GM12878 (cell line): ENCODE measurements around the gene TMEM91.

Experiments used
- ATF3 ChIP-seq: IDR thresholded peaks from 2 replicates; pipeline ENCODE4 v1.6.1; 2011; ENCODE audit warnings: low read depth, mild to moderate bottlenecking, low read length, moderate library complexity, borderline replicate concordance; ENCODE audit errors: extremely low read depth
- BRCA1 ChIP-seq: IDR thresholded peaks from 2 replicates; pipeline ENCODE4 v1.6.1; 2011; ENCODE audit warnings: low read depth, low read length, improper control_type of control experiment
- EZH2 ChIP-seq: IDR thresholded peaks from 2 replicates; pipeline ENCODE4 v1.6.1; 2012; ENCODE audit warnings: low read depth, mild to moderate bottlenecking, control low read depth, inconsistent platforms, low read length, borderline replicate concordance; ENCODE audit not compliant: control insufficient read depth
- JUNB ChIP-seq: IDR thresholded peaks from 2 replicates; pipeline ENCODE4 v1.6.1; 2016; ENCODE audit warnings: antibody characterized with exemption, mild to moderate bottlenecking
- NFYA ChIP-seq: IDR thresholded peaks from 2 replicates; pipeline ENCODE4 v1.6.1; 2011; ENCODE audit warnings: low read depth, mild to moderate bottlenecking, low read length, improper control_type of control experiment, borderline replicate concordance
- POLR2A ChIP-seq: IDR thresholded peaks from 2 replicates; pipeline ENCODE4 v1.6.1; 2011; ENCODE audit warnings: low read depth, mild to moderate bottlenecking, low read length
- REST ChIP-seq: IDR thresholded peaks from 2 replicates; pipeline ENCODE4 v1.6.1; 2012; ENCODE audit warnings: mild to moderate bottlenecking, low read depth, low read length
- SIN3A ChIP-seq: IDR thresholded peaks from 2 replicates; pipeline ENCODE4 v1.6.1; 2012; ENCODE audit warnings: low read depth, low read length, improper control_type of control experiment
- TAF1 ChIP-seq: IDR thresholded peaks from 2 replicates; pipeline ENCODE4 v1.6.1; 2011; ENCODE audit warnings: mild to moderate bottlenecking, low read depth, low read length, borderline replicate concordance
- TCF3 ChIP-seq: IDR thresholded peaks from 2 replicates; pipeline ENCODE4 v1.6.1; 2012; ENCODE audit warnings: low read depth, mild to moderate bottlenecking, low read length, borderline replicate concordance; ENCODE audit not compliant: insufficient read depth
- ZBED1 ChIP-seq: IDR thresholded peaks from 2 replicates; pipeline ENCODE4 v1.6.1; 2016; ENCODE audit warnings: borderline replicate concordance
- TF ChIP-seq, protein P1 (sequence below), 3 experiments: IDR thresholded peaks in 2 of 3; conservative IDR thresholded peaks in 1 of 3; 2 replicates each; pipeline ENCODE4 v1.5.1; 2011; ENCODE audit warnings: low read depth in 3 of 3, low read length in 3 of 3, mild to moderate bottlenecking in 3 of 3, control low read depth in 2 of 3, moderate library complexity in 2 of 3, inconsistent platforms in 1 of 3, mixed read lengths in 1 of 3; ENCODE audit not compliant: control insufficient read depth in 2 of 3, insufficient read depth in 1 of 3; ENCODE audit errors: extremely low read depth in 1 of 3

- TF ChIP-seq POLR2A (no peak), TAF1 (no peak), JUNB (no peak), EZH2 (no peak), ATF3 (no peak), ZBED1 (no peak), NFYA (no peak), BRCA1 (no peak), TCF3 (no peak), REST (no peak), SIN3A (no peak)
- TF ChIP-seq, protein P1, sequence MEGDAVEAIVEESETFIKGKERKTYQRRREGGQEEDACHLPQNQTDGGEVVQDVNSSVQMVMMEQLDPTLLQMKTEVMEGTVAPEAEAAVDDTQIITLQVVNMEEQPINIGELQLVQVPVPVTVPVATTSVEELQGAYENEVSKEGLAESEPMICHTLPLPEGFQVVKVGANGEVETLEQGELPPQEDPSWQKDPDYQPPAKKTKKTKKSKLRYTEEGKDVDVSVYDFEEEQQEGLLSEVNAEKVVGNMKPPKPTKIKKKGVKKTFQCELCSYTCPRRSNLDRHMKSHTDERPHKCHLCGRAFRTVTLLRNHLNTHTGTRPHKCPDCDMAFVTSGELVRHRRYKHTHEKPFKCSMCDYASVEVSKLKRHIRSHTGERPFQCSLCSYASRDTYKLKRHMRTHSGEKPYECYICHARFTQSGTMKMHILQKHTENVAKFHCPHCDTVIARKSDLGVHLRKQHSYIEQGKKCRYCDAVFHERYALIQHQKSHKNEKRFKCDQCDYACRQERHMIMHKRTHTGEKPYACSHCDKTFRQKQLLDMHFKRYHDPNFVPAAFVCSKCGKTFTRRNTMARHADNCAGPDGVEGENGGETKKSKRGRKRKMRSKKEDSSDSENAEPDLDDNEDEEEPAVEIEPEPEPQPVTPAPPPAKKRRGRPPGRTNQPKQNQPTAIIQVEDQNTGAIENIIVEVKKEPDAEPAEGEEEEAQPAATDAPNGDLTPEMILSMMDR (IDR thresholded peaks at IDR 0.05 in 2 of 3, conservative IDR thresholded peaks at IDR 0.05 in 1 of 3; ENCODE audit: control insufficient read depth in 2 of 3, extremely low read depth in 1 of 3, insufficient read depth in 1 of 3, low read depth in 3 of 3, low read length in 3 of 3): no peak
Measured at GRCh38 chr19:41415154-41415571, 38.8 kb downstream of the TMEM91 start.
